H9 (cell line): ENCODE results near the gene DENND6B. TPM values are rescaled to one million over a fixed set of nuclear protein-coding genes. Genes with fewer than 3 reads are reported as not detected.

Experiments
- DNase-seq: peaks from one replicate; pipeline ENCODE4 v3.0.0-alpha.2; 2017
- H2AFZ ChIP-seq: one replicate; pipeline ENCODE4 v1.6.1; 2013; ENCODE audit warnings: mild to moderate bottlenecking, low read length, control low read depth, moderate library complexity
- H2AK5ac ChIP-seq: 2 replicates; pipeline ENCODE4 v1.6.1; 2013; ENCODE audit warnings: low read length, control low read depth, mixed read lengths; ENCODE audit not compliant: insufficient read length
- H2BK120ac ChIP-seq: one replicate; pipeline ENCODE4 v1.6.1; 2013; ENCODE audit warnings: low read depth, mild to moderate bottlenecking, low read length, control low read depth, inconsistent platforms; ENCODE audit not compliant: poor library complexity, severe bottlenecking
- H2BK12ac ChIP-seq: 2 replicates; pipeline ENCODE4 v1.6.1; 2013; ENCODE audit warnings: low read length, control low read depth, mixed read lengths, low read depth; ENCODE audit not compliant: insufficient read length
- H2BK15ac ChIP-seq: 2 replicates; pipeline ENCODE4 v1.6.1; 2013; ENCODE audit warnings: low read depth, low read length, control low read depth
- H2BK20ac ChIP-seq: one replicate; pipeline ENCODE4 v1.6.1; 2013; ENCODE audit warnings: low read depth, mild to moderate bottlenecking, low read length, control low read depth, inconsistent platforms; ENCODE audit not compliant: poor library complexity, severe bottlenecking
- H2BK5ac ChIP-seq: 2 replicates; pipeline ENCODE4 v1.6.1; 2013; ENCODE audit warnings: low read length, control low read depth, mixed read lengths; ENCODE audit not compliant: insufficient read length
- H3K14ac ChIP-seq: 2 replicates; pipeline ENCODE4 v1.6.1; 2013; ENCODE audit warnings: low read length, control low read depth; ENCODE audit not compliant: insufficient read depth
- H3K18ac ChIP-seq: 2 replicates; pipeline ENCODE4 v1.6.1; 2013; ENCODE audit warnings: low read depth, mild to moderate bottlenecking, mixed read lengths, low read length, control low read depth; ENCODE audit not compliant: insufficient read length
- H3K23ac ChIP-seq: 2 replicates; pipeline ENCODE4 v1.6.1; 2013; ENCODE audit warnings: low read length, control low read depth, mixed read lengths, low read depth; ENCODE audit not compliant: insufficient read length
- H3K23me2 ChIP-seq: 2 replicates; pipeline ENCODE4 v1.6.1; 2013; ENCODE audit warnings: low read depth, mild to moderate bottlenecking, mixed read lengths, low read length, control low read depth; ENCODE audit not compliant: insufficient read length, poor library complexity, severe bottlenecking
- H3K27ac ChIP-seq: 2 replicates; pipeline ENCODE4 v1.5.1; 2013; ENCODE audit warnings: low read length, control low read depth, mixed read lengths, low read depth; ENCODE audit not compliant: insufficient read length
- H3K27me3 ChIP-seq: 2 replicates; pipeline ENCODE4 v1.6.1; 2013; ENCODE audit warnings: low read length, control low read depth, inconsistent platforms; ENCODE audit not compliant: insufficient read depth
- H3K4ac ChIP-seq: 2 replicates; pipeline ENCODE4 v1.6.1; 2013; ENCODE audit warnings: low read depth, mild to moderate bottlenecking, control low read depth, inconsistent platforms, low read length, moderate library complexity
- H3K4me1 ChIP-seq: 2 replicates; pipeline ENCODE4 v1.6.1; 2013; ENCODE audit warnings: low read length, control low read depth, inconsistent platforms; ENCODE audit not compliant: insufficient read depth
- H3K4me2 ChIP-seq: 2 replicates; pipeline ENCODE4 v1.6.1; 2013; ENCODE audit warnings: low read length, control low read depth, mixed read lengths; ENCODE audit not compliant: insufficient read length, insufficient read depth
- H3K56ac ChIP-seq: 2 replicates; pipeline ENCODE4 v1.6.1; 2013; ENCODE audit warnings: low read depth, mild to moderate bottlenecking, mixed read lengths, low read length, control low read depth; ENCODE audit not compliant: insufficient read length
- H3K79me1 ChIP-seq: 2 replicates; pipeline ENCODE4 v1.6.1; 2013; ENCODE audit warnings: low read depth, mild to moderate bottlenecking, moderate library complexity, low read length, control low read depth, inconsistent platforms; ENCODE audit not compliant: insufficient read depth, poor library complexity, severe bottlenecking
- H3K79me2 ChIP-seq: 2 replicates; pipeline ENCODE4 v1.6.1; 2013; ENCODE audit warnings: low read length, control low read depth, inconsistent platforms; ENCODE audit not compliant: insufficient read depth
- H3K9ac ChIP-seq: 2 replicates; pipeline ENCODE4 v1.6.1; 2013; ENCODE audit warnings: low read length, control low read depth, mixed read lengths; ENCODE audit not compliant: insufficient read length; ENCODE audit errors: extremely low read depth
- H3K9me3 ChIP-seq: one replicate; pipeline ENCODE4 v1.6.1; 2013; ENCODE audit warnings: low read depth, low read length, inconsistent platforms; ENCODE audit not compliant: control insufficient read depth
- H3T11ph ChIP-seq: one replicate; pipeline ENCODE4 v1.6.1; 2013; ENCODE audit warnings: mild to moderate bottlenecking, low read length, control low read depth, inconsistent platforms
- H4K20me1 ChIP-seq: one replicate; pipeline ENCODE4 v1.6.1; 2013; ENCODE audit not compliant: control insufficient read depth, insufficient read length, insufficient read depth
- H4K5ac ChIP-seq: 2 replicates; pipeline ENCODE4 v1.6.1; 2013; ENCODE audit warnings: low read depth, mild to moderate bottlenecking, mixed read lengths, low read length, control low read depth; ENCODE audit not compliant: insufficient read length
- H4K8ac ChIP-seq: replicated peaks from 2 replicates; pipeline ENCODE4 v1.6.1; 2013; ENCODE audit warnings: low read length, control low read depth, mixed read lengths, low read depth; ENCODE audit not compliant: insufficient read length
- H4K91ac ChIP-seq: 2 replicates; pipeline ENCODE4 v1.6.1; 2013; ENCODE audit warnings: low read depth, mild to moderate bottlenecking, moderate library complexity, mixed read lengths, low read length, control low read depth; ENCODE audit not compliant: insufficient read length
- H3K27ac Mint-ChIP-seq, 3 experiments: 2 replicates in 2 of 3; 3 replicates in 1 of 3; pipeline ENCODE4 v1.8.0; 2020 to 2021; ENCODE audit warnings: mixed read lengths in 3 of 3, mild to moderate bottlenecking in 1 of 3, moderate library complexity in 1 of 3
- H3K27me3 Mint-ChIP-seq: 2 replicates; pipeline ENCODE4 v1.8.0; 2021; ENCODE audit warnings: low read depth, mild to moderate bottlenecking, moderate library complexity, mixed read lengths
- H3K36me3 Mint-ChIP-seq, 3 experiments: 2 replicates in 2 of 3; 3 replicates in 1 of 3; pipeline ENCODE4 v1.8.0; 2020 to 2021; ENCODE audit warnings: low read depth in 3 of 3, mixed read lengths in 3 of 3; ENCODE audit not compliant: insufficient read depth in 1 of 3
- H3K4me1 Mint-ChIP-seq, 2 experiments: 2 replicates each; pipeline ENCODE4 v1.8.0; 2020; ENCODE audit warnings: mixed read lengths in 2 of 2
- H3K4me3 Mint-ChIP-seq, 2 experiments: 2 replicates in 1 of 2; 3 replicates in 1 of 2; pipeline ENCODE4 v1.8.0; 2020 to 2021; ENCODE audit warnings: mild to moderate bottlenecking in 2 of 2, mixed read lengths in 2 of 2, moderate library complexity in 1 of 2
- H3K9me3 Mint-ChIP-seq, 2 experiments: 2 replicates in 1 of 2; 3 replicates in 1 of 2; pipeline ENCODE4 v1.8.0; 2020; ENCODE audit warnings: mild to moderate bottlenecking in 2 of 2, mixed read lengths in 2 of 2, moderate library complexity in 1 of 2
- WGBS: extraction: QIAGEN DNeasy Blood & Tissue Kit; methylation state at CpG from one replicate; pipeline ENCODE4 v1.1.7; 2013; ENCODE audit warnings: missing lambda C conversion rate, low lambda C conversion rate, mixed read lengths; ENCODE audit not compliant: insufficient read length; ENCODE audit errors: extremely low coverage; 5-methylcytosine and 5-hydroxymethylcytosine counted together
- total RNA-seq: library from RNA; stranded (reverse); gene quantifications from 2 replicates; pipeline ENCODE4 v1.2.1, GENCODE V29; 2021
- TF ChIP-seq, protein P1 (sequence below): fragments of 200-600 bp; sonication (generic); conservative IDR thresholded peaks from 3 replicates; pipeline ENCODE4 v1.8.0; 2021; ENCODE audit warnings: antibody characterized with exemption, mild to moderate bottlenecking

Gene DENND6B
- total RNA-seq, 1 experiment from 2014 or later: 1.5 TPM

DNA sequence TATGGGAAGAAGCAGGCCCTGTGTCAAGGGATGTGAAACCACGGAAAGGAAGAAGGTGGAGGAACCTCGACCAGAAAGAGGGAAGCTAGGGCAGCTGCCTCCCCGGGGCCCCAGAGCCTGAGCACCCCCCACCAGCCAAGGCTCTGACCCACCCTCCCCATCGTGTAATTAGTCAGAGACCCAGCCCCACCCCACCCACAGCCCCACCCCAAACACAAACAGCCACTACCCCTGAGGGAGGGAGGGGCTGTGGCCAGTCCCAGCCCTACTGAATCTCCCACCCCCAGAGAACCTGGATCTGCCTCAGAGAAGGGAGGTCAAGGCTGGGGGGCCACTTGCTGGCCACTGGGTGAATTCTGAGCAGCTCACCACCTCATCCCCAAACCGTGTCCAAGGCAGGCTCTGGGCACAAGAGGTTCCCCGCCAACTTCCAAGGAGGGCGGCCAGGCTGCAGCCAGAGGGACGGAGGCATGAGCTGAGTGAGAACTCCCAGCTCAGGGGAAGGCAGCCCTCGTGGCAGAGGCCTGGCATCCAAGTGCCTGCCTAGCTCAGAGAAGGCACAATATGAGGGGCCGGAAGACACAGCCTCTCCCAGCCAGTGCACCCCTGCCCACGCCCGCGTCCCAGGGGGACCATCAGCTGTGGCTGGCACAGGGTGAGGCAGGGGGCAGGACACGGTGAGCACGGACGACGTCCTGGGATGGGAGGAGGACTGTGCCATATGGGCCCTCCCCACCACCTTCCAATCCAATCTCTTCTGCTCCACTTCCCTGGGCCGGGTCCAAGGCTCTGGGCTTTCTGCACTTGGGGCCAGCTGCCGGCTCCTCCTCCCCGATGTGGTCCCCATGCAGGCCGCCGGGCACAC is 22.1 kb downstream of the DENND6B start:
- Histone ChIP-seq H3K9me3 (no peaks in the 10 kb centered on the region), H4K8ac (no peak overlapping the region), H3K4me1 (no peaks in the 10 kb centered on the region; the same call in 1 of the 2 replicates), H3T11ph (no peak overlapping the region), H3K4ac (no peak overlapping the region), H3K23me2 (peaks cover 10% of the 10 kb centered on the region), H3K14ac (no peak overlapping the region; the same call in 1 of the 2 replicates), H2BK12ac (no peak overlapping the region), H2BK20ac (no peak overlapping the region), H2BK15ac (no peak overlapping the region), H3K9ac (no peak overlapping the region), H4K91ac (no peak overlapping the region), H2AFZ (no peak overlapping the region), H3K79me1 (no peaks in the 10 kb centered on the region), H2AK5ac (no peak overlapping the region), H4K20me1 (no peaks in the 10 kb centered on the region), H3K27me3 (no peaks in the 10 kb centered on the region), H3K18ac (peak overlapping the region; percentile 34), H3K27ac (no peak overlapping the region), H3K4me2 (no peak overlapping the region), H3K79me2 (no peaks in the 10 kb centered on the region), H3K23ac (no peak overlapping the region), H2BK120ac (no peak overlapping the region), H3K56ac (no peak overlapping the region), H2BK5ac (no peak overlapping the region), H4K5ac (no peak overlapping the region)
- TF ChIP-seq, protein P1, sequence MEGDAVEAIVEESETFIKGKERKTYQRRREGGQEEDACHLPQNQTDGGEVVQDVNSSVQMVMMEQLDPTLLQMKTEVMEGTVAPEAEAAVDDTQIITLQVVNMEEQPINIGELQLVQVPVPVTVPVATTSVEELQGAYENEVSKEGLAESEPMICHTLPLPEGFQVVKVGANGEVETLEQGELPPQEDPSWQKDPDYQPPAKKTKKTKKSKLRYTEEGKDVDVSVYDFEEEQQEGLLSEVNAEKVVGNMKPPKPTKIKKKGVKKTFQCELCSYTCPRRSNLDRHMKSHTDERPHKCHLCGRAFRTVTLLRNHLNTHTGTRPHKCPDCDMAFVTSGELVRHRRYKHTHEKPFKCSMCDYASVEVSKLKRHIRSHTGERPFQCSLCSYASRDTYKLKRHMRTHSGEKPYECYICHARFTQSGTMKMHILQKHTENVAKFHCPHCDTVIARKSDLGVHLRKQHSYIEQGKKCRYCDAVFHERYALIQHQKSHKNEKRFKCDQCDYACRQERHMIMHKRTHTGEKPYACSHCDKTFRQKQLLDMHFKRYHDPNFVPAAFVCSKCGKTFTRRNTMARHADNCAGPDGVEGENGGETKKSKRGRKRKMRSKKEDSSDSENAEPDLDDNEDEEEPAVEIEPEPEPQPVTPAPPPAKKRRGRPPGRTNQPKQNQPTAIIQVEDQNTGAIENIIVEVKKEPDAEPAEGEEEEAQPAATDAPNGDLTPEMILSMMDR: no peak
- Mint-ChIP-seq H3K27ac (peak overlapping the region in 1 of 3 experiments; percentile 89; a peak in 2 of 7 replicates), H3K27me3 (peaks cover 5% of the 10 kb centered on the region), H3K4me1 (peaks cover 18 to 31% of the 10 kb centered on the region in 2 experiments), H3K9me3 (no peaks in the 10 kb centered on the region), H3K36me3 (no peaks in the 10 kb centered on the region), H3K4me3 (peak overlapping the region in 1 of 2 experiments; percentile 41; a peak in 1 of 5 replicates)
- WGBS: no CpG with 5 or more reads among the region's 22 CpGs
- DNase-seq: no peak
